HG03460 (cell line): ENCODE results near the gene FRAT1.
A peak's percentile ranks its signal among the peaks of the same experiment; 100 is the strongest.

Experiments
- ATAC-seq: cut with Tn5 transposase; IDR thresholded peaks from one replicate; pipeline ENCODE4 v1.9.1; 2021; ENCODE audit not compliant: unreplicated experiment

FRAT1 gene

GRCh38 chr10:97307866-97308780 lies 10.9 kb upstream of the FRAT1 start:
- ATAC-seq = no peak

- ATAC-seq = no peak
Observed at GRCh38 chr10:97311111-97311626, 7.9 kb upstream of the FRAT1 start.

- ATAC-seq = no peak
Observed at GRCh38 chr10:97312897-97313296, 6.2 kb upstream of the FRAT1 start.

- ATAC-seq = no peak
Observed at GRCh38 chr10:97314671-97315070, 4.4 kb upstream of the FRAT1 start.

GRCh38 chr10:97319671-97320479 lies 804 bp downstream of the FRAT1 start:
- ATAC-seq = peak; percentile 43

- ATAC-seq = no peak
Observed at GRCh38 chr10:97320480-97321031, 1.5 kb downstream of the FRAT1 start.

GRCh38 chr10:97321032-97321803 lies 2.1 kb downstream of the FRAT1 start:
- ATAC-seq = no peak

- no peak for ATAC-seq
Observed at GRCh38 chr10:97321804-97322190, 2.7 kb downstream of the FRAT1 start.

GRCh38 chr10:97323501-97323900 lies 4.4 kb downstream of the FRAT1 start:
- no peak for ATAC-seq

GRCh38 chr10:97325754-97326153 lies 6.7 kb downstream of the FRAT1 start:
- ATAC-seq = no peak

- no peak for ATAC-seq
Observed at GRCh38 chr10:97327348-97328294, 8.6 kb downstream of the FRAT1 start.

- ATAC-seq = no peak
Observed at GRCh38 chr10:97328646-97329453, 9.8 kb downstream of the FRAT1 start.

- ATAC-seq = no peak
Observed at GRCh38 chr10:97329766-97330165, 10.7 kb downstream of the FRAT1 start.

GRCh38 chr10:97331153-97331703 lies 12.2 kb downstream of the FRAT1 start:
- ATAC-seq = no peak

- no peak for ATAC-seq
Observed at GRCh38 chr10:97332591-97333350, 13.7 kb downstream of the FRAT1 start.

- ATAC-seq = no peak
Observed at GRCh38 chr10:97333351-97333600, 14.2 kb downstream of the FRAT1 start.

GRCh38 chr10:97333601-97334369 lies 14.7 kb downstream of the FRAT1 start:
- ATAC-seq = peak; percentile 26
